Endothelial cell of umbilical vein (primary cell): ENCODE results near the gene ADGRL3. TPM values are rescaled to one million over a fixed set of nuclear protein-coding genes. Genes with fewer than 3 reads are reported as not detected.

Experiments used
- BruUV-seq: library from RNA; stranded (reverse); fragments of 400-500 nt; replicated peaks from 2 replicates; lab custom pipeline; 2021; lab: Mats Ljungman, UMichigan
- CTCF ChIA-PET: fragments of 300-600, 350-600 bp; sonication (Branson Sonifier 250); formaldehyde crosslinking; loops from one replicate; lab custom pipeline; 2021; ENCODE audit warnings: antibody characterized with exemption, inconsistent platforms; lab: Charles Lee
- POLR2A ChIA-PET: fragments of 300-600, 350-600 bp; sonication (Branson Sonifier 250); formaldehyde crosslinking; loops from one replicate; lab custom pipeline; 2021; ENCODE audit warnings: antibody characterized with exemption, inconsistent platforms; lab: Charles Lee
- DNase-seq: peaks from one replicate; pipeline ENCODE4 v3.0.0-alpha.2; 2011; ENCODE audit warnings: low read depth, low spot score
- FAIRE-seq: peaks from 2 replicates; lab custom pipeline; 2011; peaks lifted over from hg19 to GRCh38; lab: Jason Lieb, UNC
- H2AFZ ChIP-seq: 2 replicates; pipeline ENCODE4 v1.6.0; 2012; ENCODE audit warnings: low read depth, low read length, control low read depth, inconsistent platforms
- H3K27ac ChIP-seq: 2 replicates; pipeline ENCODE4 v1.5.1; 2011; ENCODE audit warnings: low read depth, mild to moderate bottlenecking, control low read depth, low read length, moderate library complexity; ENCODE audit not compliant: insufficient read depth
- H3K27me3 ChIP-seq, 2 experiments: 2 replicates each; pipeline versions ENCODE4 v1.6.0 to v1.6.1; 2011; ENCODE audit warnings: low read length in 2 of 2, mixed read lengths in 1 of 2; ENCODE audit not compliant: control insufficient read depth in 2 of 2, insufficient read depth in 2 of 2
- H3K36me3 ChIP-seq, 2 experiments: 2 replicates in 1 of 2; 3 replicates in 1 of 2; pipeline ENCODE4 v1.5.1; 2011; ENCODE audit warnings: low read length in 2 of 2, mild to moderate bottlenecking in 1 of 2, moderate library complexity in 1 of 2; ENCODE audit not compliant: control insufficient read depth in 2 of 2, insufficient read depth in 2 of 2; ENCODE audit errors: extremely low read depth in 1 of 2
- H3K4me1 ChIP-seq: 3 replicates; pipeline ENCODE4 v1.5.1; 2011; ENCODE audit warnings: mild to moderate bottlenecking, low read length; ENCODE audit not compliant: control insufficient read depth, insufficient read depth; ENCODE audit errors: extremely low read depth
- H3K4me2 ChIP-seq: 2 replicates; pipeline ENCODE4 v1.6.1; 2011; ENCODE audit warnings: low read length, control low read depth, mixed read lengths; ENCODE audit not compliant: insufficient read depth
- H3K4me3 ChIP-seq, 3 experiments: fragments of 200-600 bp in 1 of 3; sonication (generic), shearing (Covaris generic) in 1 of 3; replicated peaks in 1 of 3; 2 replicates each; pipeline ENCODE4 v1.5.1; 2011 to 2016; ENCODE audit warnings: control low read depth in 3 of 3, low read length in 3 of 3, mild to moderate bottlenecking in 2 of 3, inconsistent platforms in 1 of 3, low read depth in 1 of 3, moderate library complexity in 1 of 3; ENCODE audit not compliant: insufficient read depth in 1 of 3
- H3K79me2 ChIP-seq: 2 replicates; pipeline ENCODE4 v1.6.0; 2012; ENCODE audit warnings: low read length, inconsistent platforms; ENCODE audit not compliant: control insufficient read depth, insufficient read depth
- H3K9ac ChIP-seq: replicated peaks from 2 replicates; pipeline ENCODE3; 2011; ENCODE audit warnings: low read length, control low read depth; ENCODE audit not compliant: insufficient read depth; ENCODE audit errors: extremely low read depth
- H3K9me1 ChIP-seq: replicated peaks from 3 replicates; pipeline ENCODE4 v1.6.0; 2011; ENCODE audit warnings: mild to moderate bottlenecking, low read length; ENCODE audit not compliant: control insufficient read depth, insufficient read depth; ENCODE audit errors: extremely low read depth
- H3K9me3 ChIP-seq: replicated peaks from 2 replicates; pipeline ENCODE4 v1.5.1; 2012; ENCODE audit warnings: low read length, inconsistent platforms; ENCODE audit not compliant: control insufficient read depth, insufficient read depth
- H4K20me1 ChIP-seq: replicated peaks from 2 replicates; pipeline ENCODE3; 2011; ENCODE audit warnings: mild to moderate bottlenecking, low read length; ENCODE audit not compliant: control insufficient read depth, insufficient read depth; ENCODE audit errors: extremely low read depth
- CTCF ChIP-seq, 2 donors: IDR thresholded peaks; 1 replicate in 1 of 2; 2 replicates in 1 of 2; pipeline ENCODE4 v1.5.1; 2011; ENCODE audit warnings: low read length in 2 of 2, mild to moderate bottlenecking in 2 of 2, moderate library complexity in 2 of 2, control low read depth in 1 of 2, inconsistent platforms in 1 of 2, low read depth in 1 of 2; ENCODE audit not compliant: insufficient read depth in 1 of 2; ENCODE audit errors: extremely low read depth in 1 of 2
- EZH2 ChIP-seq: IDR thresholded peaks from 2 replicates; pipeline ENCODE4 v1.6.1; 2012; ENCODE audit warnings: borderline replicate concordance, low read depth, mild to moderate bottlenecking, moderate library complexity, low read length, inconsistent platforms; ENCODE audit not compliant: severe bottlenecking
- FOS ChIP-seq: IDR thresholded peaks from 2 replicates; pipeline ENCODE4 v1.6.1; 2011; ENCODE audit warnings: mild to moderate bottlenecking, low read length, moderate library complexity, borderline replicate concordance; ENCODE audit not compliant: insufficient read depth
- GATA2 ChIP-seq: IDR thresholded peaks from 2 replicates; pipeline ENCODE4 v1.7.0; 2011; ENCODE audit warnings: low read depth, mild to moderate bottlenecking, moderate library complexity, mixed read lengths, low read length; ENCODE audit not compliant: insufficient read length, insufficient read depth
- JUN ChIP-seq: IDR thresholded peaks from 2 replicates; pipeline ENCODE4 v1.6.1; 2011; ENCODE audit warnings: borderline replicate concordance, low read depth; ENCODE audit not compliant: insufficient read length, insufficient read depth
- MAX ChIP-seq: IDR thresholded peaks from 2 replicates; pipeline ENCODE4 v1.6.1; 2011; ENCODE audit not compliant: insufficient read depth, insufficient read length
- MYC ChIP-seq: IDR thresholded peaks from one replicate; pipeline ENCODE4 v1.6.1; 2011; ENCODE audit warnings: mild to moderate bottlenecking, low read depth, low read length
- POLR2A ChIP-seq: IDR thresholded peaks from 2 replicates; pipeline ENCODE4 v1.6.1; 2012; ENCODE audit warnings: low read depth, mild to moderate bottlenecking, control low read depth, low read length
- POLR2AphosphoS5 ChIP-seq: IDR thresholded peaks from 2 replicates; pipeline ENCODE4 v1.6.1; 2012; ENCODE audit warnings: low read depth, mild to moderate bottlenecking, control low read depth, low read length, moderate library complexity; ENCODE audit not compliant: insufficient read depth
- dilution Hi-C: fragments of 300-500 bp; cut with MboI; formaldehyde crosslinking; loops from one replicate; pipeline ENCODE4 v1.15.0; 2019; ENCODE audit warnings: low sequenced_read_pairs; ENCODE audit not compliant: extremely low pct_ligation_motif_present
- intact Hi-C: fragments of 100-400 bp; cut with micrococcal nuclease; formaldehyde crosslinking; loops from one replicate; pipeline ENCODE4 v1.10.0; 2022
- polyA plus RNA-seq, 4 experiments: library from polyadenylated mRNA; depleted of rRNA in 3 of 4; stranded (reverse) in 3 of 4; unstranded in 1 of 4; fragments of >200 nt; gene quantifications; 2 replicates each; pipeline versions ENCODE4 v1.2.1 to v1.2.3, GENCODE V29; 2011 to 2012; ENCODE audit warnings: missing spikeins in 1 of 4
- total RNA-seq: library from RNA; stranded (reverse); gene quantifications from 2 replicates; pipeline ENCODE4 v1.2.3, GENCODE V29; 2021

ADGRL3 gene
- total and polyA plus RNA-seq, 2 donors (not counting 3 experiments of a cell fraction or from before 2014, with no cell fraction given) = not detected

GRCh38 chr4:61541459-61541858 is 341.3 kb downstream of the ADGRL3 start:
- H3K9me3 ChIP-seq = no peaks in the 10 kb centered on the region
- no peak overlapping the region for H2AFZ ChIP-seq
- no peak for FAIRE-seq
- no peaks in the 10 kb centered on the region for H3K4me1 ChIP-seq
- intact Hi-C loops = no loop called here
- no peaks in the 10 kb centered on the region for H3K79me2 ChIP-seq
- no peak overlapping the region for H3K27ac ChIP-seq
- BruUV-seq = no TSS peak
- H4K20me1 ChIP-seq = no peaks in the 10 kb centered on the region
- no peak overlapping the region for H3K4me2 ChIP-seq
- dilution Hi-C loops = no loop called here
- ChIA-PET POLR2A (no interaction called here), CTCF (no interaction called here)
- no peak for TF ChIP-seq GATA2
- TF ChIP-seq FOS = no peak
- no peak for TF ChIP-seq MAX
- TF ChIP-seq JUN = no peak
- TF ChIP-seq POLR2A = no peak
- no peak for TF ChIP-seq EZH2
- TF ChIP-seq MYC = no peak
- no peak for TF ChIP-seq POLR2AphosphoS5
- TF ChIP-seq CTCF (IDR thresholded peaks at IDR 0.05; ENCODE audit: extremely low read depth in 1 of 2, insufficient read depth in 1 of 2, low read depth in 1 of 2, low read length in 2 of 2) = no peak
- H3K9ac ChIP-seq = no peak overlapping the region
- DNase-seq = no peak
- no peaks in the 10 kb centered on the region for H3K27me3 ChIP-seq
- H3K9me1 ChIP-seq = no peaks in the 10 kb centered on the region
- H3K4me3 ChIP-seq = no peak overlapping the region
- H3K36me3 ChIP-seq = no peaks in the 10 kb centered on the region
